GM23338 (cell line): ENCODE data around the gene SORL1. TPM values are rescaled to one million over a fixed set of nuclear protein-coding genes. Genes with fewer than 3 reads are reported as not detected.
A peak's percentile ranks its signal among the peaks of the same experiment; 100 is the strongest.

Experiments
- ATAC-seq: fragments of 200-7000 bp; cut with Tn5 transposase; 3 replicates; pipeline ENCODE4 v1.9.1; 2020
- DNase-seq: peaks from one replicate; pipeline ENCODE4 v3.0.0-alpha.2; 2015; ENCODE audit warnings: low spot score
- H2AFZ ChIP-seq: fragments of 200-600 bp; sonication (generic); 2 replicates; pipeline ENCODE4 v1.8.0; 2016; ENCODE audit warnings: antibody characterized with exemption, mild to moderate bottlenecking, moderate library complexity
- H3F3A ChIP-seq: fragments of 200-600 bp; sonication (generic); replicated peaks from 2 replicates; pipeline ENCODE4 v1.8.0; 2017; ENCODE audit warnings: antibody characterized with exemption, mixed run types, low read depth
- H3K27ac ChIP-seq: fragments of 200-600 bp; sonication (generic); 2 replicates; pipeline ENCODE4 v1.6.1; 2016; ENCODE audit warnings: low read depth
- H3K27me3 ChIP-seq: fragments of 200-600 bp; sonication (generic); 2 replicates; pipeline ENCODE4 v1.8.0; 2016; ENCODE audit warnings: mild to moderate bottlenecking, mixed run types, moderate library complexity; ENCODE audit not compliant: insufficient read depth
- H3K36me3 ChIP-seq: fragments of 200-600 bp; sonication (generic); 2 replicates; pipeline ENCODE4 v1.8.0; 2016; ENCODE audit warnings: mild to moderate bottlenecking; ENCODE audit not compliant: insufficient read depth
- H3K4me1 ChIP-seq: fragments of 200-600 bp; sonication (generic); 2 replicates; pipeline ENCODE4 v1.8.0; 2016; ENCODE audit warnings: mild to moderate bottlenecking, moderate library complexity; ENCODE audit not compliant: insufficient read depth
- H3K4me2 ChIP-seq: fragments of 200-600 bp; sonication (generic); 2 replicates; pipeline ENCODE4 v1.7.1; 2017; ENCODE audit warnings: mixed run types
- H3K4me3 ChIP-seq: fragments of 200-600 bp; sonication (generic); 2 replicates; pipeline ENCODE4 v1.6.1; 2016; ENCODE audit warnings: mixed run types
- H3K79me2 ChIP-seq: fragments of 200-600 bp; sonication (generic); replicated peaks from 2 replicates; pipeline ENCODE4 v1.8.0; 2017; ENCODE audit warnings: mild to moderate bottlenecking; ENCODE audit not compliant: insufficient read depth
- H3K9me2 ChIP-seq: fragments of 200-600 bp; sonication (generic); 2 replicates; pipeline ENCODE4 v1.8.0; 2017; ENCODE audit not compliant: insufficient read depth
- H4K20me1 ChIP-seq: fragments of 200-600 bp; sonication (generic); replicated peaks from 2 replicates; pipeline ENCODE4 v1.8.0; 2017; ENCODE audit warnings: mild to moderate bottlenecking; ENCODE audit not compliant: insufficient read depth
- H3K27ac Mint-ChIP-seq: 2 replicates; pipeline ENCODE4 v1.8.0; 2020; ENCODE audit warnings: inconsistent platforms, mild to moderate bottlenecking, moderate library complexity, mixed read lengths
- H3K27me3 Mint-ChIP-seq: 3 replicates; pipeline ENCODE4 v1.8.0; 2022; ENCODE audit warnings: low read depth, mild to moderate bottlenecking, moderate library complexity, mixed read lengths, inconsistent platforms; ENCODE audit not compliant: insufficient read depth, poor library complexity
- H3K36me3 Mint-ChIP-seq: 3 replicates; pipeline ENCODE4 v1.8.0; 2021; ENCODE audit warnings: low read depth, mild to moderate bottlenecking, inconsistent platforms, moderate library complexity, mixed read lengths
- H3K4me1 Mint-ChIP-seq: 3 replicates; pipeline ENCODE4 v1.8.0; 2020; ENCODE audit warnings: mild to moderate bottlenecking, inconsistent platforms, mixed read lengths
- H3K4me3 Mint-ChIP-seq: 3 replicates; pipeline ENCODE4 v1.8.0; 2021; ENCODE audit warnings: moderate library complexity, mild to moderate bottlenecking, inconsistent platforms, mixed read lengths
- H3K9me3 Mint-ChIP-seq: 3 replicates; pipeline ENCODE4 v1.8.0; 2020; ENCODE audit warnings: moderate library complexity, mild to moderate bottlenecking, inconsistent platforms, mixed read lengths
- CREB1 ChIP-seq: fragments of 250-450 bp; sonication (Bioruptor Pico); IDR thresholded peaks from 2 replicates; pipeline ENCODE4 v1.5.0; 2020; ENCODE audit warnings: low read depth, mild to moderate bottlenecking, moderate library complexity
- CTCF ChIP-seq, 2 experiments: fragments of 200-600 bp in 1 of 2; sonication (generic) in 1 of 2; conservative IDR thresholded peaks; 2 replicates each; pipeline versions ENCODE4 v1.5.1 to v1.6.1; 2016 to 2017; ENCODE audit warnings: antibody characterized with exemption in 2 of 2, low read depth in 2 of 2, mild to moderate bottlenecking in 2 of 2, moderate library complexity in 1 of 2
- EZH2 ChIP-seq: fragments of 200-600 bp; sonication (generic); IDR thresholded peaks from one replicate; pipeline ENCODE4 v1.8.0; 2017; ENCODE audit warnings: antibody characterized with exemption, mild to moderate bottlenecking, low read depth; ENCODE audit not compliant: unreplicated experiment
- EZH2phosphoT487 ChIP-seq: fragments of 200-600 bp; sonication (generic); IDR thresholded peaks from one replicate; pipeline ENCODE4 v1.8.1; 2018; ENCODE audit warnings: antibody characterized with exemption; ENCODE audit not compliant: unreplicated experiment
- JUNB ChIP-seq: IDR thresholded peaks from one replicate; pipeline ENCODE4 v1.6.1; 2016; ENCODE audit warnings: antibody characterized with exemption; ENCODE audit not compliant: unreplicated experiment
- NANOG ChIP-seq: IDR thresholded peaks from 2 replicates; pipeline ENCODE4 v1.6.1; 2016; ENCODE audit warnings: antibody characterized with exemption, borderline replicate concordance
- POLR2AphosphoS5 ChIP-seq: IDR thresholded peaks from 2 replicates; pipeline ENCODE4 v1.6.1; 2016; ENCODE audit warnings: antibody characterized with exemption, low read depth
- STAT1 ChIP-seq: IDR thresholded peaks from one replicate; pipeline ENCODE4 v1.6.1; 2016; ENCODE audit warnings: antibody characterized with exemption; ENCODE audit not compliant: unreplicated experiment
- ZNF114 ChIP-seq: fragments of 250-450 bp; sonication (Bioruptor Pico); IDR thresholded peaks from 2 replicates; pipeline ENCODE4 v1.5.0; 2020; ENCODE audit warnings: mild to moderate bottlenecking, moderate library complexity
- ZNF331 ChIP-seq: fragments of 250-450 bp; sonication (Bioruptor Pico); IDR thresholded peaks from 2 replicates; pipeline ENCODE4 v1.5.0; 2020; ENCODE audit warnings: low read depth, mild to moderate bottlenecking, moderate library complexity
- ZNF462 ChIP-seq: fragments of 250-450 bp; sonication (Bioruptor Pico); IDR thresholded peaks from 2 replicates; pipeline ENCODE4 v1.5.0; 2020; ENCODE audit warnings: mild to moderate bottlenecking, moderate library complexity
- polyA plus RNA-seq: library from polyadenylated mRNA; unstranded; fragments of >200 nt; fragmentation: Nextera tagmentation; extraction: Ambion mirVana; gene quantifications from 2 replicates; pipeline ENCODE4 v1.2.1, GENCODE V29; 2016
- total RNA-seq: library from RNA; depleted of rRNA; stranded (reverse); fragments of >200 nt; shearing (Covaris generic); gene quantifications from 2 replicates; pipeline ENCODE4 v1.2.3, GENCODE V29; 2014
- TF ChIP-seq, protein P1 (sequence below): IDR thresholded peaks from one replicate; pipeline ENCODE4 v1.6.1; 2018; ENCODE audit warnings: antibody characterized with exemption; ENCODE audit not compliant: unreplicated experiment
- TF ChIP-seq, protein P2 (sequence below): IDR thresholded peaks from 2 replicates; pipeline ENCODE4 v1.6.1; 2016; ENCODE audit warnings: antibody characterized with exemption

Gene SORL1
- total and polyA plus RNA-seq, 2 experiments from 2014 or later, result 23.0 to 78.8 TPM

GRCh38 chr11:121459413-121460017 is 7.4 kb downstream of the SORL1 start:
- H3K4me1 ChIP-seq, result peaks cover 90% of the 10 kb centered on the region
- peaks cover 100% of the 10 kb centered on the region for H3K79me2 ChIP-seq
- H3K4me3 Mint-ChIP-seq, result no peak overlapping the region
- ATAC-seq (no peak), DNase-seq (no peak)
- no peaks in the 10 kb centered on the region for H3K9me2 ChIP-seq
- no peak overlapping the region for H3K27ac ChIP-seq
- no peak for TF ChIP-seq EZH2
- TF ChIP-seq, protein P1, sequence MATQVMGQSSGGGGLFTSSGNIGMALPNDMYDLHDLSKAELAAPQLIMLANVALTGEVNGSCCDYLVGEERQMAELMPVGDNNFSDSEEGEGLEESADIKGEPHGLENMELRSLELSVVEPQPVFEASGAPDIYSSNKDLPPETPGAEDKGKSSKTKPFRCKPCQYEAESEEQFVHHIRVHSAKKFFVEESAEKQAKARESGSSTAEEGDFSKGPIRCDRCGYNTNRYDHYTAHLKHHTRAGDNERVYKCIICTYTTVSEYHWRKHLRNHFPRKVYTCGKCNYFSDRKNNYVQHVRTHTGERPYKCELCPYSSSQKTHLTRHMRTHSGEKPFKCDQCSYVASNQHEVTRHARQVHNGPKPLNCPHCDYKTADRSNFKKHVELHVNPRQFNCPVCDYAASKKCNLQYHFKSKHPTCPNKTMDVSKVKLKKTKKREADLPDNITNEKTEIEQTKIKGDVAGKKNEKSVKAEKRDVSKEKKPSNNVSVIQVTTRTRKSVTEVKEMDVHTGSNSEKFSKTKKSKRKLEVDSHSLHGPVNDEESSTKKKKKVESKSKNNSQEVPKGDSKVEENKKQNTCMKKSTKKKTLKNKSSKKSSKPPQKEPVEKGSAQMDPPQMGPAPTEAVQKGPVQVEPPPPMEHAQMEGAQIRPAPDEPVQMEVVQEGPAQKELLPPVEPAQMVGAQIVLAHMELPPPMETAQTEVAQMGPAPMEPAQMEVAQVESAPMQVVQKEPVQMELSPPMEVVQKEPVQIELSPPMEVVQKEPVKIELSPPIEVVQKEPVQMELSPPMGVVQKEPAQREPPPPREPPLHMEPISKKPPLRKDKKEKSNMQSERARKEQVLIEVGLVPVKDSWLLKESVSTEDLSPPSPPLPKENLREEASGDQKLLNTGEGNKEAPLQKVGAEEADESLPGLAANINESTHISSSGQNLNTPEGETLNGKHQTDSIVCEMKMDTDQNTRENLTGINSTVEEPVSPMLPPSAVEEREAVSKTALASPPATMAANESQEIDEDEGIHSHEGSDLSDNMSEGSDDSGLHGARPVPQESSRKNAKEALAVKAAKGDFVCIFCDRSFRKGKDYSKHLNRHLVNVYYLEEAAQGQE, result no peak
- no peak for TF ChIP-seq POLR2AphosphoS5
- no peak for TF ChIP-seq ZNF331 (CRISPR knock-in tag)
- TF ChIP-seq ZNF462 (CRISPR knock-in tag), result no peak
- TF ChIP-seq CTCF (conservative IDR thresholded peaks at IDR 0.05; ENCODE audit: low read depth in 2 of 2), result no peak
- TF ChIP-seq ZNF114 (CRISPR knock-in tag), result no peak
- no peak for TF ChIP-seq JUNB
- TF ChIP-seq, protein P2, sequence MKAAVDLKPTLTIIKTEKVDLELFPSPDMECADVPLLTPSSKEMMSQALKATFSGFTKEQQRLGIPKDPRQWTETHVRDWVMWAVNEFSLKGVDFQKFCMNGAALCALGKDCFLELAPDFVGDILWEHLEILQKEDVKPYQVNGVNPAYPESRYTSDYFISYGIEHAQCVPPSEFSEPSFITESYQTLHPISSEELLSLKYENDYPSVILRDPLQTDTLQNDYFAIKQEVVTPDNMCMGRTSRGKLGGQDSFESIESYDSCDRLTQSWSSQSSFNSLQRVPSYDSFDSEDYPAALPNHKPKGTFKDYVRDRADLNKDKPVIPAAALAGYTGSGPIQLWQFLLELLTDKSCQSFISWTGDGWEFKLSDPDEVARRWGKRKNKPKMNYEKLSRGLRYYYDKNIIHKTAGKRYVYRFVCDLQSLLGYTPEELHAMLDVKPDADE, result no peak
- TF ChIP-seq NANOG, result no peak
- TF ChIP-seq STAT1, result no peak
- TF ChIP-seq CREB1 (CRISPR knock-in tag), result no peak
- TF ChIP-seq EZH2phosphoT487, result no peak
- no peak overlapping the region for H2AFZ ChIP-seq
- H3K36me3 ChIP-seq, result no peaks in the 10 kb centered on the region
- H3K27ac Mint-ChIP-seq, result 0 out of 2 replicates have a peak overlapping the region, but pooled peaks have one; percentile 16
- peaks cover 7% of the 10 kb centered on the region; the same call in 1 of the 3 replicates for H3K36me3 Mint-ChIP-seq
- no peak overlapping the region for H3K4me3 ChIP-seq
- H3K27me3 Mint-ChIP-seq, result peaks cover 13% of the 10 kb centered on the region
- no peaks in the 10 kb centered on the region; the same call in 1 of the 2 replicates for H3F3A ChIP-seq
- peaks cover 88% of the 10 kb centered on the region for H3K4me1 Mint-ChIP-seq
- H4K20me1 ChIP-seq, result no peaks in the 10 kb centered on the region; the same call in 1 of the 2 replicates
- no peaks in the 10 kb centered on the region for H3K27me3 ChIP-seq
- H3K4me2 ChIP-seq, result peak overlapping the region; percentile 61
- H3K9me3 Mint-ChIP-seq, result no peaks in the 10 kb centered on the region
